K562 (cell line): Measurements from ENCODE around the gene TMEM100. TPM values are rescaled to one million over a fixed set of nuclear protein-coding genes. Genes with fewer than 3 reads are reported as not detected.
A peak's percentile ranks its signal among the peaks of the same experiment; 100 is the strongest.

ENCODE experiments used
- ATAC-seq: fragments of 200-7000 bp; cut with Tn5 transposase; 3 replicates; pipeline ENCODE4 v1.9.1; 2020; ENCODE audit warnings: moderate library complexity
- BruUV-seq: library from RNA; stranded (reverse); fragments of 400-500 nt; replicated peaks from 2 replicates; lab custom pipeline; 2021; lab: Mats Ljungman, UMichigan
- CTCF ChIA-PET: fragments of 300-600 bp; formaldehyde crosslinking; extraction: SDS; loops from one replicate; lab custom pipeline; 2021; ENCODE audit warnings: low intra/inter-chr PET ratio; lab: Yijun Ruan, JAX
- POLR2A ChIA-PET: fragments of 300-600, 350-650 bp; sonication (Branson Sonifier 250); formaldehyde crosslinking; extraction: SDS; loops from one replicate; lab custom pipeline; 2021; ENCODE audit warnings: antibody characterized with exemption, inconsistent platforms; lab: Yijun Ruan, JAX
- DNase-seq, 4 experiments: peaks; one replicate each; pipeline versions ENCODE4 v3.0.0 to v3.0.0-alpha.2; 2011 to 2018; ENCODE audit warnings: low spot score in 3 of 4, mixed read lengths in 3 of 4; ENCODE audit errors: extremely low read depth in 1 of 4
- FAIRE-seq: peaks from 2 replicates; lab custom pipeline; 2011; peaks lifted over from hg19 to GRCh38; lab: Jason Lieb, UNC
- H2AFZ ChIP-seq: 2 replicates; pipeline ENCODE4 v1.6.0; 2011; ENCODE audit warnings: low read depth, low read length, control low read depth, inconsistent platforms
- H3K27ac ChIP-seq: fragments of 200-600 bp; 3 replicates; pipeline ENCODE4 v1.8.0; 2011; ENCODE audit warnings: low read depth, mild to moderate bottlenecking, control low read depth, inconsistent platforms, low read length, moderate library complexity, mixed read lengths; ENCODE audit errors: extremely low read depth
- H3K27me3 ChIP-seq, 2 experiments: fragments of 300-600 bp in 1 of 2; 2 replicates in 1 of 2; 3 replicates in 1 of 2; pipeline versions ENCODE4 v1.6.0 to v1.8.0; 2011; ENCODE audit warnings: inconsistent platforms in 2 of 2, low read length in 2 of 2, mild to moderate bottlenecking in 1 of 2, mixed read lengths in 1 of 2, moderate library complexity in 1 of 2; ENCODE audit not compliant: control insufficient read depth in 2 of 2, insufficient read depth in 2 of 2
- H3K36me3 ChIP-seq: fragments of 300-600 bp; 3 replicates; pipeline ENCODE4 v1.8.0; 2011; ENCODE audit warnings: mild to moderate bottlenecking, low read length, inconsistent platforms; ENCODE audit not compliant: control insufficient read depth, insufficient read depth
- H3K4me1 ChIP-seq, 2 experiments: fragments of 200-600 bp in 1 of 2; replicated peaks in 1 of 2; 2 replicates in 1 of 2; 3 replicates in 1 of 2; pipeline versions ENCODE4 v1.5.1 to v1.8.0; 2011; ENCODE audit warnings: inconsistent platforms in 2 of 2, low read length in 2 of 2, mild to moderate bottlenecking in 1 of 2, mixed read lengths in 1 of 2, moderate library complexity in 1 of 2; ENCODE audit not compliant: control insufficient read depth in 2 of 2, insufficient read depth in 2 of 2
- H3K4me2 ChIP-seq: 2 replicates; pipeline ENCODE4 v1.6.1; 2011; ENCODE audit warnings: low read length, control low read depth, inconsistent platforms, mixed read lengths; ENCODE audit not compliant: insufficient read depth
- H3K4me3 ChIP-seq: fragments of 200-600 bp; sonication (generic), shearing (Covaris generic); 2 replicates; pipeline ENCODE4 v1.5.1; 2016; ENCODE audit warnings: control low read depth, inconsistent platforms
- H3K79me2 ChIP-seq: fragments of 200-600 bp; 3 replicates; pipeline ENCODE4 v1.8.0; 2011; ENCODE audit warnings: low read length, inconsistent platforms; ENCODE audit not compliant: control insufficient read depth, insufficient read depth
- H3K9ac ChIP-seq, 2 experiments: 2 replicates each; pipeline versions ENCODE4 v1.6.0 to v1.6.1; 2011; ENCODE audit warnings: low read depth in 2 of 2, low read length in 2 of 2, control low read depth in 1 of 2, inconsistent platforms in 1 of 2, mild to moderate bottlenecking in 1 of 2, mixed read lengths in 1 of 2; ENCODE audit not compliant: insufficient read depth in 1 of 2
- H3K9me1 ChIP-seq: one replicate; pipeline ENCODE4 v1.6.0; 2011; ENCODE audit warnings: inconsistent platforms, mild to moderate bottlenecking, low read length, moderate library complexity; ENCODE audit not compliant: control insufficient read depth, insufficient read depth
- H3K9me3 ChIP-seq: replicated peaks from 2 replicates; pipeline ENCODE4 v1.5.1; 2011; ENCODE audit warnings: low read depth, low read length, inconsistent platforms; ENCODE audit not compliant: control insufficient read depth, insufficient read depth
- H4K20me1 ChIP-seq: replicated peaks from 2 replicates; pipeline ENCODE4 v1.6.1; 2011; ENCODE audit warnings: low read length, inconsistent platforms, mixed read lengths; ENCODE audit not compliant: control insufficient read depth, insufficient read depth
- BCOR ChIP-seq: fragments of 450-650 bp; IDR thresholded peaks from 2 replicates; pipeline ENCODE4 v1.6.1; 2016
- C11orf30 ChIP-seq: fragments of 450-650 bp; IDR thresholded peaks from 2 replicates; pipeline ENCODE4 v1.6.1; 2016; ENCODE audit warnings: low read depth, mild to moderate bottlenecking
- CBX5 ChIP-seq: IDR thresholded peaks from 2 replicates; pipeline ENCODE4 v1.6.1; 2014; ENCODE audit warnings: low read depth, borderline replicate concordance
- CBX8 ChIP-seq: fragments of 200-600 bp; sonication (generic); IDR thresholded peaks from 2 replicates; pipeline ENCODE4 v1.6.1; 2012; ENCODE audit warnings: borderline replicate concordance, mixed run types, low read depth, mild to moderate bottlenecking, moderate library complexity, mixed read lengths, low read length, control low read depth, inconsistent platforms; ENCODE audit not compliant: poor library complexity, severe bottlenecking; ENCODE audit errors: extremely low read depth
- MAFG ChIP-seq: fragments of 450-650 bp; conservative IDR thresholded peaks from 2 replicates; pipeline ENCODE4 v1.6.1; 2016; ENCODE audit warnings: missing genetic modification characterization, missing compliant biosample characterization
- PKNOX1 ChIP-seq: fragments of 450-650 bp; IDR thresholded peaks from 2 replicates; pipeline ENCODE4 v1.6.1; 2016
- POLR2H ChIP-seq: IDR thresholded peaks from 2 replicates; pipeline ENCODE4 v1.6.1; 2016; ENCODE audit warnings: missing genetic modification characterization, low read depth, mild to moderate bottlenecking, control low read depth, missing compliant biosample characterization, moderate library complexity
- RBM34 ChIP-seq: fragments of 200-400 bp; formaldehyde crosslinking; IDR thresholded peaks from 2 replicates; pipeline ENCODE4 v1.6.1; 2018; ENCODE audit warnings: low read length, borderline replicate concordance; ENCODE audit not compliant: insufficient read depth
- SOX6 ChIP-seq: fragments of 450-650 bp; IDR thresholded peaks from 2 replicates; pipeline ENCODE4 v1.6.1; 2014; ENCODE audit warnings: mild to moderate bottlenecking
- TCFL5 ChIP-seq: fragments of 250-450 bp; sonication (Bioruptor Pico); conservative IDR thresholded peaks from 2 replicates; pipeline ENCODE4 v1.6.1; 2021; ENCODE audit warnings: mild to moderate bottlenecking, moderate library complexity, matching md5 sums
- ZNF23 ChIP-seq: fragments of 250-450 bp; sonication (Bioruptor Pico); IDR thresholded peaks from 2 replicates; pipeline ENCODE4 v1.4.0; 2020; ENCODE audit warnings: mild to moderate bottlenecking
- WGBS: fragments of 100-300 bp; shearing (Covaris generic); methylation state at CpG from one replicate; pipeline ENCODE4 v1.1.6; 2016; ENCODE audit warnings: low coverage, mixed read lengths; ENCODE audit not compliant: insufficient coverage; ENCODE audit errors: missing lambda C conversion rate; 5-methylcytosine and 5-hydroxymethylcytosine counted together
- in situ Hi-C: fragments of 300-500 bp; cut with MboI; formaldehyde crosslinking; loops from 4 replicates; pipeline ENCODE4 v1.15.0; 2018; ENCODE audit warnings: inconsistent platforms, mixed read lengths
- intact Hi-C: fragments of 100-400 bp; cut with micrococcal nuclease; formaldehyde crosslinking; loops from 2 replicates; pipeline ENCODE4 v1.14.2; 2022
- polyA plus RNA-seq, 8 experiments: library from polyadenylated mRNA; depleted of rRNA in 4 of 8; stranded (reverse) in 5 of 8; unstranded in 3 of 8; fragments of >200 nt; fragmentation: Nextera tagmentation in 2 of 8; fragmentation: Illumina TruSeq in 1 of 8; extraction: Ambion mirVana in 2 of 8; extraction: Trizol in 1 of 8; gene quantifications; 2 replicates each; pipeline versions ENCODE4 v1.2.1 to v1.2.3, GENCODE V29; 2011 to 2014; ENCODE audit warnings: inconsistent platforms in 1 of 8, missing spikeins in 1 of 8
- total RNA-seq, 7 experiments: library from RNA; depleted of rRNA in 6 of 7; stranded (reverse); fragments of >200 nt in 6 of 7; fragmentation: Illumina TruSeq in 2 of 7; extraction: Trizol in 2 of 7; gene quantifications; 2 replicates each; pipeline versions ENCODE4 v1.2.1 to v1.2.3, GENCODE V29; 2011 to 2021; ENCODE audit warnings: low replicate concordance in 1 of 7
- TF ChIP-seq, protein P1 (sequence below): fragments of 200-600 bp; sonication (generic); IDR thresholded peaks from one replicate; pipeline ENCODE4 v1.6.1; 2012; ENCODE audit warnings: mild to moderate bottlenecking, low read depth, low read length, inconsistent platforms

TMEM100 gene
- total and polyA plus RNA-seq, 9 of the 15 experiments (the other 6 are each of a cell fraction or from before 2014, with no cell fraction given): 0.12 to 0.50 (median 0.19) TPM

DNA sequence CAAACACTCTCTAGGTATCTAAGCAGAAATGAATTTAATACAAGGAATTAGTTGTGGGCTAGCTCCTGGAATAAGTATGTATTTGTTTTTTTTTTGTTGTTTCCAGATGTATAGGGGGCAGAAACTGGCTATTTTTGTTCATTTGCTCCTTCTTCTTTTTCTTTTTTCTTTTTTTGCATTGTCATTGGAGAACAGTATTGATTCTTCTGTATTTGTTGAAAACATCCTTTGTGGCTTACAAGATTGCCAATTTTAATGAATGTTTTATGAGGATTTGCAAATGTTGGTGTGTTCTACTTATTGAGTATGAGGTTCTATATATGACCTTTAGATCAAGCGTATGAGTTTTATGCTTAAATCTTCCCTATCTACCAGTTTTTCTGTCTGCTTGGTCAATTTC is 22.6 kb upstream of the TMEM100 start:
- no peaks in the 10 kb centered on the region for H3K79me2 ChIP-seq
- CTCF ChIA-PET: no interaction called here
- BruUV-seq: no TSS peak
- H4K20me1 ChIP-seq: no peaks in the 10 kb centered on the region
- H3K9me1 ChIP-seq: no peaks in the 10 kb centered on the region
- no peak overlapping the region for H3K4me2 ChIP-seq
- H3K36me3 ChIP-seq: no peaks in the 10 kb centered on the region
- ATAC-seq (no peak), DNase-seq (no peak), FAIRE-seq (no peak)
- in situ Hi-C loops (no loop called here), intact Hi-C loops (no loop called here)
- POLR2A ChIA-PET: no interaction called here
- no peak overlapping the region for H3K4me3 ChIP-seq
- no peaks in the 10 kb centered on the region for H3K27me3 ChIP-seq
- H2AFZ ChIP-seq: peak overlapping the region; percentile 25
- WGBS: 88% methylated on average over 1 of the region's 1 CpG
- no peak overlapping the region for H3K9ac ChIP-seq
- H3K27ac ChIP-seq: no peak overlapping the region
- no peaks in the 10 kb centered on the region for H3K9me3 ChIP-seq
- H3K4me1 ChIP-seq: peaks cover 10% of the 10 kb centered on the region in 2 experiments; a peak in 4 of 5 replicates
- TF ChIP-seq BCOR (no peak), MAFG (tag) (peak; percentile 60), PKNOX1 (no peak), ZNF23 (CRISPR knock-in tag) (no peak), TCFL5 (CRISPR knock-in tag) (no peak), RBM34 (no peak), C11orf30 (0 out of 2 replicates have a peak, but pooled peaks have one; percentile 28), POLR2H (no peak), SOX6 (no peak), CBX5 (no peak), CBX8 (no peak)
- TF ChIP-seq, protein P1, sequence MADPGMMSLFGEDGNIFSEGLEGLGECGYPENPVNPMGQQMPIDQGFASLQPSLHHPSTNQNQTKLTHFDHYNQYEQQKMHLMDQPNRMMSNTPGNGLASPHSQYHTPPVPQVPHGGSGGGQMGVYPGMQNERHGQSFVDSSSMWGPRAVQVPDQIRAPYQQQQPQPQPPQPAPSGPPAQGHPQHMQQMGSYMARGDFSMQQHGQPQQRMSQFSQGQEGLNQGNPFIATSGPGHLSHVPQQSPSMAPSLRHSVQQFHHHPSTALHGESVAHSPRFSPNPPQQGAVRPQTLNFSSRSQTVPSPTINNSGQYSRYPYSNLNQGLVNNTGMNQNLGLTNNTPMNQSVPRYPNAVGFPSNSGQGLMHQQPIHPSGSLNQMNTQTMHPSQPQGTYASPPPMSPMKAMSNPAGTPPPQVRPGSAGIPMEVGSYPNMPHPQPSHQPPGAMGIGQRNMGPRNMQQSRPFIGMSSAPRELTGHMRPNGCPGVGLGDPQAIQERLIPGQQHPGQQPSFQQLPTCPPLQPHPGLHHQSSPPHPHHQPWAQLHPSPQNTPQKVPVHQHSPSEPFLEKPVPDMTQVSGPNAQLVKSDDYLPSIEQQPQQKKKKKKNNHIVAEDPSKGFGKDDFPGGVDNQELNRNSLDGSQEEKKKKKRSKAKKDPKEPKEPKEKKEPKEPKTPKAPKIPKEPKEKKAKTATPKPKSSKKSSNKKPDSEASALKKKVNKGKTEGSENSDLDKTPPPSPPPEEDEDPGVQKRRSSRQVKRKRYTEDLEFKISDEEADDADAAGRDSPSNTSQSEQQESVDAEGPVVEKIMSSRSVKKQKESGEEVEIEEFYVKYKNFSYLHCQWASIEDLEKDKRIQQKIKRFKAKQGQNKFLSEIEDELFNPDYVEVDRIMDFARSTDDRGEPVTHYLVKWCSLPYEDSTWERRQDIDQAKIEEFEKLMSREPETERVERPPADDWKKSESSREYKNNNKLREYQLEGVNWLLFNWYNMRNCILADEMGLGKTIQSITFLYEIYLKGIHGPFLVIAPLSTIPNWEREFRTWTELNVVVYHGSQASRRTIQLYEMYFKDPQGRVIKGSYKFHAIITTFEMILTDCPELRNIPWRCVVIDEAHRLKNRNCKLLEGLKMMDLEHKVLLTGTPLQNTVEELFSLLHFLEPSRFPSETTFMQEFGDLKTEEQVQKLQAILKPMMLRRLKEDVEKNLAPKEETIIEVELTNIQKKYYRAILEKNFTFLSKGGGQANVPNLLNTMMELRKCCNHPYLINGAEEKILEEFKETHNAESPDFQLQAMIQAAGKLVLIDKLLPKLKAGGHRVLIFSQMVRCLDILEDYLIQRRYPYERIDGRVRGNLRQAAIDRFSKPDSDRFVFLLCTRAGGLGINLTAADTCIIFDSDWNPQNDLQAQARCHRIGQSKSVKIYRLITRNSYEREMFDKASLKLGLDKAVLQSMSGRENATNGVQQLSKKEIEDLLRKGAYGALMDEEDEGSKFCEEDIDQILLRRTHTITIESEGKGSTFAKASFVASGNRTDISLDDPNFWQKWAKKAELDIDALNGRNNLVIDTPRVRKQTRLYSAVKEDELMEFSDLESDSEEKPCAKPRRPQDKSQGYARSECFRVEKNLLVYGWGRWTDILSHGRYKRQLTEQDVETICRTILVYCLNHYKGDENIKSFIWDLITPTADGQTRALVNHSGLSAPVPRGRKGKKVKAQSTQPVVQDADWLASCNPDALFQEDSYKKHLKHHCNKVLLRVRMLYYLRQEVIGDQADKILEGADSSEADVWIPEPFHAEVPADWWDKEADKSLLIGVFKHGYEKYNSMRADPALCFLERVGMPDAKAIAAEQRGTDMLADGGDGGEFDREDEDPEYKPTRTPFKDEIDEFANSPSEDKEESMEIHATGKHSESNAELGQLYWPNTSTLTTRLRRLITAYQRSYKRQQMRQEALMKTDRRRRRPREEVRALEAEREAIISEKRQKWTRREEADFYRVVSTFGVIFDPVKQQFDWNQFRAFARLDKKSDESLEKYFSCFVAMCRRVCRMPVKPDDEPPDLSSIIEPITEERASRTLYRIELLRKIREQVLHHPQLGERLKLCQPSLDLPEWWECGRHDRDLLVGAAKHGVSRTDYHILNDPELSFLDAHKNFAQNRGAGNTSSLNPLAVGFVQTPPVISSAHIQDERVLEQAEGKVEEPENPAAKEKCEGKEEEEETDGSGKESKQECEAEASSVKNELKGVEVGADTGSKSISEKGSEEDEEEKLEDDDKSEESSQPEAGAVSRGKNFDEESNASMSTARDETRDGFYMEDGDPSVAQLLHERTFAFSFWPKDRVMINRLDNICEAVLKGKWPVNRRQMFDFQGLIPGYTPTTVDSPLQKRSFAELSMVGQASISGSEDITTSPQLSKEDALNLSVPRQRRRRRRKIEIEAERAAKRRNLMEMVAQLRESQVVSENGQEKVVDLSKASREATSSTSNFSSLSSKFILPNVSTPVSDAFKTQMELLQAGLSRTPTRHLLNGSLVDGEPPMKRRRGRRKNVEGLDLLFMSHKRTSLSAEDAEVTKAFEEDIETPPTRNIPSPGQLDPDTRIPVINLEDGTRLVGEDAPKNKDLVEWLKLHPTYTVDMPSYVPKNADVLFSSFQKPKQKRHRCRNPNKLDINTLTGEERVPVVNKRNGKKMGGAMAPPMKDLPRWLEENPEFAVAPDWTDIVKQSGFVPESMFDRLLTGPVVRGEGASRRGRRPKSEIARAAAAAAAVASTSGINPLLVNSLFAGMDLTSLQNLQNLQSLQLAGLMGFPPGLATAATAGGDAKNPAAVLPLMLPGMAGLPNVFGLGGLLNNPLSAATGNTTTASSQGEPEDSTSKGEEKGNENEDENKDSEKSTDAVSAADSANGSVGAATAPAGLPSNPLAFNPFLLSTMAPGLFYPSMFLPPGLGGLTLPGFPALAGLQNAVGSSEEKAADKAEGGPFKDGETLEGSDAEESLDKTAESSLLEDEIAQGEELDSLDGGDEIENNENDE: no peak
